ENCODE results near the gene OSMR. TPM values are rescaled to one million over a fixed set of nuclear protein-coding genes. Genes with fewer than 3 reads are reported as not detected.

The OSMR gene
- total and polyA plus RNA-seq, 2 experiments from 2014 or later, result 1.5 to 2.6 TPM

- Histone ChIP-seq H4K20me1 (replicated peaks; ENCODE audit: insufficient read depth) (no peaks in the 10 kb centered on the region; the same call in 1 of the 2 replicates), H3F3A (replicated peaks; ENCODE audit: low read depth) (no peaks in the 10 kb centered on the region), H3K9me2 (ENCODE audit: insufficient read depth) (no peaks in the 10 kb centered on the region), H3K4me2 (no peak overlapping the region), H3K79me2 (replicated peaks; ENCODE audit: insufficient read depth) (no peaks in the 10 kb centered on the region), H3K27me3 (ENCODE audit: insufficient read depth) (no peaks in the 10 kb centered on the region), H3K4me1 (ENCODE audit: insufficient read depth) (no peaks in the 10 kb centered on the region), H3K36me3 (ENCODE audit: insufficient read depth) (peaks cover 42% of the 10 kb centered on the region; the same call in 1 of the 2 replicates), H2AFZ (no peak overlapping the region), H3K27ac (ENCODE audit: low read depth) (no peak overlapping the region), H3K4me3 (no peak overlapping the region)
- TF ChIP-seq CTCF (conservative IDR thresholded peaks at IDR 0.05; ENCODE audit: low read depth in 2 of 2) (no peak), EZH2 (IDR thresholded peaks at IDR 0.05; ENCODE audit: low read depth, unreplicated experiment) (no peak), REST (IDR thresholded peaks at IDR 0.05; ENCODE audit: unreplicated experiment) (no peak), ZNF331 (CRISPR knock-in tag; IDR thresholded peaks at IDR 0.05; ENCODE audit: low read depth) (no peak), ZNF462 (CRISPR knock-in tag; IDR thresholded peaks at IDR 0.05) (no peak), JUNB (IDR thresholded peaks at IDR 0.05; ENCODE audit: unreplicated experiment) (no peak), POLR2AphosphoS5 (IDR thresholded peaks at IDR 0.05; ENCODE audit: low read depth) (no peak), ZNF114 (CRISPR knock-in tag; IDR thresholded peaks at IDR 0.05) (no peak), EZH2phosphoT487 (IDR thresholded peaks at IDR 0.05; ENCODE audit: unreplicated experiment) (no peak), ETS1 (IDR thresholded peaks at IDR 0.05) (no peak), NANOG (IDR thresholded peaks at IDR 0.05; ENCODE audit: borderline replicate concordance) (no peak), CREB1 (CRISPR knock-in tag; IDR thresholded peaks at IDR 0.05; ENCODE audit: low read depth) (no peak), STAT1 (IDR thresholded peaks at IDR 0.05; ENCODE audit: unreplicated experiment) (no peak)
- H3K27me3 Mint-ChIP-seq (ENCODE audit: insufficient read depth, low read depth, poor library complexity), result no peaks in the 10 kb centered on the region
- no peaks in the 10 kb centered on the region for H3K4me1 Mint-ChIP-seq
- no peak overlapping the region for H3K4me3 Mint-ChIP-seq
- peaks cover 26% of the 10 kb centered on the region; the same call in 2 of the 3 replicates for H3K36me3 Mint-ChIP-seq (ENCODE audit: low read depth)
- no peak for ATAC-seq
- no peak for DNase-seq (ENCODE audit: low spot score)
- H3K27ac Mint-ChIP-seq, result no peak overlapping the region
- no peaks in the 10 kb centered on the region for H3K9me3 Mint-ChIP-seq
Measured at GRCh38 chr5:38961691-38962090, 115.9 kb downstream of the OSMR start.

Data from GM23338 (cell line).